Measurements from ENCODE around the gene YBEY.

DNA sequence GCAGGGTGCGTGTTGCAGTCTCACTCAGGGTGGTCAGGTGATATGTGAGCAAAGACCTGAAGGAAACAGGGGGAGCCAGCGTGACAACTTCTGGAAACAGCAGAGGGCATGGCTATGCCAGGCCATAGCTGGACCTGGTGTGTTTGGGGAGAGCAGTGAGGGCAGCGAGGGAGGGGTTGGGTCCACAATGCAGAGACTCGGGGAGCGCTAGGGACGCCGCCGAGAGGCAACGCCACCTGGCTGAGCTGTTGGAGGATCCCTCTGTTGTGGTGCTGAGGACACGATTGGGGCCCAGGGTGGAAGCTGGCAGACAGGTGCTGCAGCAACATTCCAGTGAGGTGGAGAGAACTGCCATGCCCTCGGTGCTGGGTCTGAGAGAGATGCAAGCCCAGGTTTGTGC lies 31.0 kb upstream of the YBEY start:
- TF ChIP-seq CTCF (IDR thresholded peaks at IDR 0.05), result no peak
- TF ChIP-seq POLR2A (IDR thresholded peaks at IDR 0.05), result no peak
- TF ChIP-seq POLR2AphosphoS5 (IDR thresholded peaks at IDR 0.05), result no peak

All from sigmoid colon (tissue), 4 donors.